ENCODE results near the gene RGPD8.

DNA sequence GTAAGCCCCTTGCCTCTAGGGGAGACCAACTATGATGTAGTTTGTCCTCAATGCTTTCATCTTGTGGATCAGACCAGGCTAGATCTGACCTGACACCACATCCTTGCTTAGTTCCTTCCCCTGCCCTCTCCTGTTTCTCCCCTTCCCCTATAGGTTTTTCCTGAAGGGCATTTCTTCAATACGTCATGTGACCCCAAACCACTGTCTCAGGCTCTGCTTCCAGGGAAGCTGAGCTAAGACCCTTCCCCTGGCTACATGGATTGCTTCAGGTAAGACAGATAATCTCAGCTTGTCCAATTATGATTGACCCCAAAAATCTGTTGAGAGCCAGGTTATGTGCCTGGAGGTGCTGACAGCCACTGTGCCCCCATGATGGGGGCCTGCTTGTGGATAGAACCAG lies 25.9 kb upstream of the RGPD8 start:
- TF ChIP-seq, protein P1, sequence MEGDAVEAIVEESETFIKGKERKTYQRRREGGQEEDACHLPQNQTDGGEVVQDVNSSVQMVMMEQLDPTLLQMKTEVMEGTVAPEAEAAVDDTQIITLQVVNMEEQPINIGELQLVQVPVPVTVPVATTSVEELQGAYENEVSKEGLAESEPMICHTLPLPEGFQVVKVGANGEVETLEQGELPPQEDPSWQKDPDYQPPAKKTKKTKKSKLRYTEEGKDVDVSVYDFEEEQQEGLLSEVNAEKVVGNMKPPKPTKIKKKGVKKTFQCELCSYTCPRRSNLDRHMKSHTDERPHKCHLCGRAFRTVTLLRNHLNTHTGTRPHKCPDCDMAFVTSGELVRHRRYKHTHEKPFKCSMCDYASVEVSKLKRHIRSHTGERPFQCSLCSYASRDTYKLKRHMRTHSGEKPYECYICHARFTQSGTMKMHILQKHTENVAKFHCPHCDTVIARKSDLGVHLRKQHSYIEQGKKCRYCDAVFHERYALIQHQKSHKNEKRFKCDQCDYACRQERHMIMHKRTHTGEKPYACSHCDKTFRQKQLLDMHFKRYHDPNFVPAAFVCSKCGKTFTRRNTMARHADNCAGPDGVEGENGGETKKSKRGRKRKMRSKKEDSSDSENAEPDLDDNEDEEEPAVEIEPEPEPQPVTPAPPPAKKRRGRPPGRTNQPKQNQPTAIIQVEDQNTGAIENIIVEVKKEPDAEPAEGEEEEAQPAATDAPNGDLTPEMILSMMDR (IDR thresholded peaks at IDR 0.05), result no peak
- no peak for TF ChIP-seq POLR2AphosphoS5 (IDR thresholded peaks at IDR 0.05)
- TF ChIP-seq POLR2A (IDR thresholded peaks at IDR 0.05), result no peak
- no peak for TF ChIP-seq EP300 (IDR thresholded peaks at IDR 0.05)

All from gastroesophageal sphincter (tissue), 3 donors.